M059J (cell line): ENCODE data around the gene LIFR. TPM values are rescaled to one million over a fixed set of nuclear protein-coding genes. Genes with fewer than 3 reads are reported as not detected.
A peak's percentile ranks its signal among the peaks of the same experiment; 100 is the strongest.

Experiments
- DNase-seq: peaks from one replicate; pipeline ENCODE4 v3.0.0-alpha.2; 2012; ENCODE audit warnings: low read depth
- total RNA-seq: library from RNA; depleted of rRNA; stranded (reverse); fragments of >200 nt; shearing (Covaris generic); gene quantifications from 2 replicates; pipeline ENCODE4 v1.2.3, GENCODE V29; 2014

Gene LIFR
- total RNA-seq, 1 experiment from 2014 or later: 10.8 TPM

GRCh38 chr5:38445374-38446028 is 110.9 kb downstream of the LIFR start:
- no peak for DNase-seq

GRCh38 chr5:38443390-38443789 is 113.1 kb downstream of the LIFR start:
- no peak for DNase-seq

- DNase-seq: no peak
These were observed 114.2 kb downstream of the LIFR start for GRCh38 chr5:38442247-38442573.

GRCh38 chr5:38441453-38442246 is 114.8 kb downstream of the LIFR start:
- peak; percentile 89 for DNase-seq

- no peak for DNase-seq
These were observed 117.7 kb downstream of the LIFR start for GRCh38 chr5:38438757-38439156.

- no peak for DNase-seq
These were observed 121.3 kb downstream of the LIFR start for GRCh38 chr5:38434966-38435705.

- peak; percentile 89 for DNase-seq
These were observed 123.1 kb downstream of the LIFR start for GRCh38 chr5:38433160-38433861.

GRCh38 chr5:38431242-38431853 is 125.1 kb downstream of the LIFR start:
- DNase-seq: no peak

- DNase-seq: peak; percentile 24
These were observed 129.2 kb downstream of the LIFR start for GRCh38 chr5:38426986-38427950.

GRCh38 chr5:38426490-38426889 is 130.0 kb downstream of the LIFR start:
- peak; percentile 56 for DNase-seq
